Stimulated activated naive CD4-positive, alpha-beta T cell (primary cell): ENCODE data around the gene CLBA1.

Experiments used
- DNase-seq, 6 experiments: peaks; one replicate each; lab custom pipeline; 2025; lab: John Stamatoyannopoulos, UW

CLBA1 gene

DNA sequence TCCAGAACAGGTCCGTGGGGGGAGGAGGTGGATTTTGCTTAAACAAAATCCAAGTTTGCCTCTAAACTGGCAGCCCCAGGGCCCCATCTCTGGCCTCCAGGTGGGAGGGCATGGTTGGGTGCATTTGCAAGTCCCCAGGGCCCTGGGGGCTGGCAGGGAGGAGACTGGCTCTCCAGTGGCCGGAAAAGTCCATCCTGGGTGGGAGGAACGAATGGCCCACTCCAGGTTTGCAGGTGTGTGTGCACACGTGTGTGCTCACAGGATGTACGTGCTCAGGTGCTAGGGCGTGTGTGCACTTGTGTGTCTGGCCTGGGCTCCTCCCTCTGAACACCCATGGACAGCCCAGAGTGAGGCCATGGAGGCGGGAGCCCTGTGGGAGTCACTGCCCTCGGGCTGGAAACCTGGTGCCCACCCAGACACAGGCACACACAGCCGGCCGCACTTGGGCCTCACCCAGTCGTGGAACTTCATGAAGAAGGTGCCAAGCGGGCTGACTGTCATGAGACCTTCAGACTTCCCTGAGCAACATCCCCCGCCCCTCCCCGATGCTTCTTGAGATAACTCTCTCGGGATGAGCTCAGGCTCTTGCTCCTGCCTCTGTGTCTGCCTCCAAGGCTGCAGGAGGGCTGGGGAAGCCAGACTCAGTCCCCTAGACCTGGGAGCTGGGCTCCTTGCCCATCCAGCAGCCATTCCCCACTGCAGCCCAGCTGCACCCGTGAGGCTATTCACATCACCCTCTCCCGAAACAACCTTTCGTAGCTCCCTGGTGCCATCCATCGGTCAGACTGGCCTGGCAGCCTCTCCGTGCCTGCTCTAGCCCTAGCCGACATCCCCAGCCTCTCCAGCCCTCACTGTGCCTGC, 16.8 kb upstream of the CLBA1 start:
- DNase-seq, result no peak

DNA sequence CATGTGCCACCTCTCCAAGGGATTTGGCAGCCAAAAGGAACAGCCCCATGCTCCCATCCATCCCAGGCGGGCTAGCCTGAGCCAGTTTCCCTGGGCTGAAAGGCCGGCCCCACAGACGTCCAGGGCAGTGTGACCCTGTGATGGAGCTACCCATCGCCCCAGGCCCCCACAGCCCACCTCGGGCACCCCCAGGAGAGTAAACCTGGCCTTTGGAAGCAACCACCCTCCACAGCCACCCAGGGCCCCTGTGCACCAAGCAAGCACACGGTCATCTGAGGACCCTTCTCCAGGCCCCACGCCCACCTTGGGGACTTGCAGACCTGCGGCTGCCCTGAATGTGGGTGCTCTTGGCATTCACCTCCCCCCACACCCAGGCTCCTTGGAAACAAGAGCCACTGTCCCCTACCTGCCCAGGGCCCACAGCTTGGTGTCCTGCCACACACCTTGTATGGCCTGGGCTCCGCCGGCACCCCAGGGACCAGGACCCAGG, 15.8 kb upstream of the CLBA1 start:
- no peak for DNase-seq

DNA sequence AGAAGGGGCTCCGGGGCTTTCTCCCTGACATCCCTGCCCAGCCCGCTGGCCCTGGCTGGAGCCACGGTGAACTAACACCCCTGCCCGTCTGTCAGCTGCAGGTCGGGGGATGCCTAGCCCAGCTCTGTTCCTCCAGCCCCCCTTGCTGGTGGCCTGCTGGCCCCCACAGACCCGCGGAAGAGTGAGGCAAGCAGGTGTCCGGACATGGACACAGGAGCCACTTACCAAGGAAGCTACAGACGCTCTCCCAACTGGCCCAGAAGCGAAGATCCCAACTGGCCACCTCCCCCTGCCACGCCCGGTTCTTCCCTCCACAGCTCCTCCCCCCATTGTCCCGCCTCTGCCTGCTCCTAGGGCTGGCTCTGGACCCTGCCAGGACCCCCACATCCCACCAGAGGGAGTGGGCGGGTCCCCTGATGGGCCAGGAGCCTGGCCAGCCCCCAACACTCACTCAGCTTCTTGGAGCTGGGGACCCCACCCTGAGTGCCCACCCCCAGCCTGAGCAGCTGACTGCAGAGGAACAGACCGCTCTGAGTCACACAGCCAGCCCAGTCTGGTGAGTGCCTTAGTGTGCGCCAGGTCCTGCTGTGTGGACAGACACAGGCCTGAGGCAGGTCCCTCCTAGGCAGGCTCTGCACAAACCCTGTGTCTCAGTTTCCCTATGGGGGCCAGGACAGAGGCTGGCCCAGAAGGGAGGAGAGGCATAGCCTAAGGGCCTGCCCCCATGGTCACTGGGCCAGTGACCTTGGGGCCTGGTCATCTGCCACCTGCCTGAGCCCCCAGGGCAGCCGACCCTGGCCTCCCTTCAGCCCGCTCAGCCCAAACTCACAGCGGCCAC, 15.1 kb upstream of the CLBA1 start:
- DNase-seq, result no peak

DNA sequence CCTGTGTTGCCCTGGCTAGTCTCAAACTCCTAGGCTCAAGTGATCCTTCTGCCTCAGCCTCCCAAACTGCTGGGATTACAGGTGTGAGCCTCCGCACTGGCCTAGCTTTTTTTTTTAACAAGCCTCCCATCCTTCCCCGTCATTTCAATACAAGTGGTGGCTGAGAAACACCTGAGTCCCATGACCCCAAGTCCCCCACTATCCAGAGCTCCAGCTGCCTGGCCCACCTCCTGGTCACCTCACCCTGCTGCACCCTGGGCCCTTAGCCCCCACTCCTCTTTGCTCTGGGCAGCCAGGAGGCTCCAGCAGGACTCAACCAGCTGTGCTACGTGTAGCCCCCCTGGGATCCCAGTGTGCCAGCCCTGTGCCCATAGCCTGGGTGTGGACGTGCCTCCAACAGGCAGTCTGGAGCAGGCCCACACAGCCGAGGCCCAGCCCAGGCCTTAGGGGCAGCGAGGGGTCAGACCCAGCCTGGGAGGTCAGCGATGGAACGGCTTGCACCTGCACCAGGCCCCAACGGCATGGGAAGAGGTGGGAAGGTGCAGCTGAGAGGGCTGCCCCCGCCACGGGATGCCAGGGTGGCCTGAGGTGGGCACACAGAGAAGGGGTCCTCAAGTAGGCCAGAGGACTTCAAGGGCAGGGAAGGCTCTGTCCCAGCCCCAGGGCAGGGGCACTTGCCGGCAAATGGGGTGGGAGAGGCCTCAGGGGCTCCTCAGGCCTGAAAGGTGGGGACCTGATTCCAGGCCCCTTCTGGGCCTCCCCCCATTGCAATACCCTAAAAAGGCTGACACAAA, 13.9 kb upstream of the CLBA1 start:
- no peak for DNase-seq

DNA sequence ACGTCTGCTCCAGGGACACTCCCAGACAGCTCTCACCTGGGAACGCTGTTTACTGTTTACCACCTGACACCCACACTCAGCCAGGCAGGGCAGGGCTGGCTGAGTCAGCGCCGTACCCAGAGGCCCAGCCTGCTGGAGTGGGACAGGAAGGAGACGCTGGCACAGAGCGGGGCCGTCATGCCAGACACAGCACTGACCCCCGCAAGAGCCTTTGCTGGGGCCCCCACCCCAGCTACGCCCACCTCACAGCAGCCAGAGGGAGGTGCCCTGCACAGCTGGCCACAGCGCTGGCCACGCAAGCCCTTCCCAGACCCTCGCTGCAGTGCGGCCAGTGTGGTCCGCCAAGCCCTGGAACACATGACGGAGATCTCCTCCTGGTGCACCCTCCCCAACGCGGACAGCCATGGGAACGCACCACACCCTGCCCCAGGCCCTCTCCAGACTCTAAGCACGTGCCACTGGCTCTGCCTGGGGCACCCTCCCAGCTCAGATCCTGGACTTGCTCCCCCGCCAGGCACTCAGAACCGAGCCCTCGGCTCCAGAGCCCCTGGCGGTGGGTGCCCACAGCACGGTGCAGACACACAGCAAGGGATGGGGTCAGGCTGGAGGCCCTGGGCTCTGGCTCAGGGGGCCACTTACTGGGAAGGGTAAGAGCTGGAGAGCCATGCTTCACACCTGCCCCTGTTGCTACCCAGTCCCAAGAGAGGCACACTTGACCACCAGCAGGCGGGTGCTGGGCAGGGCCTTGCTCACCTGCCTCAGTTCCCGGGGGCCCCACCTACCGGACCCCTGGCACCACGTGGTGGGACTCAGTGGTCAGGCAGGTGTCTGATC, 13.1 kb upstream of the CLBA1 start:
- DNase-seq, result no peak

DNA sequence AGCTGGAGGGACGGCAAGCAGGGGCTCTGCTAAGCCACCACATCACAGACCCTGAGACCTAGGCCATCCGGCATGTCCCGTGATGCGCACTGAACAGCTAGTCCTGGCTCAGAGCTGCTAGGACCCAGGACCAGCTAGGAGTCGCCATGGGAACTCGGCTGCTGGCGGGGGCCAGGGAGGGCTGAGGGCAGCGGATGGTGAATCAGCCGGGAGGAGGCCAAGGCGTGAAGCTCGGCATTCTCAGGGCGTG, 12.5 kb upstream of the CLBA1 start:
- DNase-seq, result no peak

DNA sequence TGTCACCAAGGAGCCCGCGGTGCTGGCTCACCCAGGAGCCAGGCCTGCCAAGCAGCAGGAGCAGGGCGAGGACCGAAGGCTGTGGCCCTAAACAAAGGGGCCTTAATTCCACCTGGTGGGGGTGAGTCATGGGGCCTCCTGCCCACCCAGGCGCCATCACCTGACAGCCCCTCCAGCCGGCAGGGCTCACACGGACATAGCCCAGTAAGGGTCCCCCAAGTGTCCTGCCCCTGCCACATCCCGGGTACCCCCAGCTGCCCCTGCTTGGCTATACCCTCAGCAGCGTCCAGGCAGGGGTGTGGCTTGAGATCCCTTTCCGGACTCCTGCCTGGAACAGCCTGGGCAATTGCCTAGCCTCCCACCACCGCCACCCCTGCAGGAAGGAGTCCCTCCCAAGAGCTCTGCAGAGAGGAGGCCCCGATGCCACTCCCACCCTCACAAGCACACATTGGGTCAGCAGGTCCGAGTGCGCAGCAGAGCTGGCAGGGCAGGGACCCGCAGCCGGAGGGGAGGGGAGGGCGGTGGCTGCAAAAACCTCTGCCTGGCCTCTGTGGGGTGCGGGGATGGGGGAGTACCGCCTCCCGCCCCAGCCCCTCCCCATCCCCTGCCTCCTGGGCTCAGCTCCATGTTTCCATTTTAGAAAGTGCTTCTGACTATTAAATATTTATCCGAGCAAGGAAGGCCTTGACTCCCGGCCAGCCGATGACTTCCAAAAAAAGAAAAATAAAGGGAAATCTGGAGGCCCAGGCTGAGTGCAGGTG, 12.0 kb upstream of the CLBA1 start:
- no peak for DNase-seq

DNA sequence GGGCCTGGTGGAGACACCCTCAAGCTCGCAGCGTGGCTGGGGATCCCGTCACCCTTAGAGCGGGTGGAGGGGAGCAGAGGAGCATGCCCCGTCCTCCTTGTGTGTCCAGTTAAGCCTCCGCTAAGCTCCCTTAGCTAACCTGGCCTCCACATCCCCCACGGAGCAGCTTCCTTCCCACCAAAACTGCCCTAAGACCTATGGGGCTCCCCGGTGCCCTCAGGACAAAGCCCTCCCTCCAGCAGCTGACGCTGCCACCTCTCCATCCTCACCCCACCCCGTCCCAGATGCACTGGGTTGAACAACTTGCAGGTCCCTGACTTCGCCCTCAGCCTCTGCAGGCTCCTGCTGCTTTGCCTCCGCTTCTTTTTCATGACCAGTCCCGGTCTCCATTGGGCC, 11.4 kb upstream of the CLBA1 start:
- DNase-seq, result no peak

DNA sequence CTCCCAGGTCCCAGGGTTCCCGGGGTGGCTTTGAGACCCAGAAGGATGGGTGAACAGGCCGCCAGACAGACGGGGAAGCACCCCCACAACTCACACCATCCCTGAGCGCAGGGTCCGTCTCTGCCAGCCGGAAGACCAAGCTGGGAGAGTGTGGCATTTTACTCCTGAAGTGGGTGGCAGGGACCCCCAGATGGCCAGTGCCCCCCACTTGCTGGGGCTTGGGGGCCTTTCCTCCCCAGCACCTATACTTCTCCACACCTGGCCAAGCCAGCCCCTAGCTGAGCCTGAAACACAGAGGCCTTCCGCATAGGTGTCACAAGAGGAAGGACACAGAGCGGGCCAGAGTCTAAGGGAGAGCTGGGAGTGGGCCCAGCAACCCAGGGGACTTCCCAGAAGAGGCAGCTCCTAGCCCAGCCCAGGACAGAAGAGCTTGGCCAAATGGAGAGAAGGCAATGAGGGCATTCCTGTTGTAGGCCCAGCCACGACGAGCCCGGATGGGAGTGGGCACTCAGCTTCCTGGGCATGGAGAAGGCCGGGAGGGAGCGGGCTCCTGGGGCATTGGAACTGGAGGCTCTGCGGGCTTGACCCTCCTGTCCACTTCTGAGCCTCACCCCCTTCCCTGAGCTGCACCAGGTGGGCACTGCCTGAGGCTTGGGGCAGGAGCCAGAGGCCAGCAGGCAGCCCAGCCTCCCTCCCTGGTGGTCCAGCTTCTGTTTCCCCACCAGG, 10.8 kb upstream of the CLBA1 start:
- no peak for DNase-seq

DNA sequence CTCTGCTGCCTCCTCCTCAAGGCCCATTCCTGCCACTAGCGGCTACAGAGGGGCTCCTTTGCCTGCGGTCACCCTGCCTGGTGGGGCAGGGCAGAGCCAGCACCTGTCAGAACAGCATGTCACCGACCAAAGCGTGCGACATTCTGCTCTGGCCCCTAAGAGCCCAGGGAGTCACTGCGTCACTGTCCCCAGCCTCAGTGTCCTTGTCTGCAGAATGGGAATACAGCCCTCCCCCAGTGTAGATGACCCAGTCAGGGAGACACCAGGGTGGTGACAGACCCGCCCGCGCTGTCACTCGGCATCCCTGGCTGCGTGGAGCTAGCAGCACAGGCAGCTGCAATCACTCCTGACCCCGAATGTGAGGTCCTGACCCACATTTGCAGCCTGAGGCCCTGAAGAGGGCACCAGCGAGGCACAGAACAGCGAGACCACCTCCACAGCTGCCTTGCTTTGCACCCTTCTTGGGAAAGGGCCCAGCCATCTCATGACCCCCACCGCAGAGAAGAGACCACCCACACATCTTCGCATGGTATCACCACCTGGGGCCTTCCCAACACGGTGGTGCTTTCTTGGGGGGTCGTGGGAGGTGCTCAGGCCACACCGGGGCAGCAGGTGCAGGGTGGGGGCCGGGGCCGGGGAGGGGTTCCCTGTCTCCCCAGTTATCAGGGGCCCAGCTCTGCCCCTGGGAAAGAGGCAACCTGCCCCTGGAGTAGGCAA, 9.9 kb upstream of the CLBA1 start:
- no peak for DNase-seq

DNA sequence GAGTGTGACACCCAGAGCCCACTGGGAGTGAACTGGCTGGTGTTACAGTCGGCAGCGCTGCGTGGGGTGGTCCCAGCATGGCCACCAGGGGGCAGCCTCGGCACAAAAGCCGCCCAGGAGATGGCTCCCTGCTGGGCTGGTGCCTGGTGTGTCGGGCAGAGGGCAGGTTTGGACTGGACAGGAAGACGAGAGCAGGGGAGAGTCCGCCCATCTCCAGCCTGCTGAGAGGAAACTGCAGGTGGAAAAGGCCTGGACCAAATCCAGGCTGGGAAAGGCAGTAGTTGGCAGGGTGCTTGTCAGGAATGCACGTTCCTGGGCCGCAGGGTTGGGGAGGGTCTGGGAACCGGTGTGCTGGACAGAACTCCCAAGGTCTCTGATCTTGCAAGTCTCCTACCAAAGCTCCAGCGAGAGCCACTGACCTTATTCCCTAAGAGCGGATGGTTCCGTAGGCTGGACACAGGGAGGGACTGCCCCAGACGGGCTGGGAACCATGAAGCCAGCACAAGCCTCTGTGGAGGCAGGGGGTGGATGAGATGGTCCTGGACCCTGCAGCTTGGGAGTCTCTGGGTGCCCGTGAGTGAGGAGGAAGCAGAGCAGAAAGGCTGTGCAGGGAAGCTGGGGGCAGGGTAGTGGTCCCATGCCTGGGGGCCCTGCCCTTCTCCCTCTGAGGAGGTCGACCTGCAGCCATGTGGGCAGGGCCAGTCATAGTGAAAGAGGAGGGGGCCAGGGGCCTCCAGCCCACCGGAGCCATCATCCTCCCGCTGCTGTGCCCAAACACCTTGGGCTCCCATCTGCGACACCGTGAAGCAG, 9.2 kb upstream of the CLBA1 start:
- peak; percentile 61 to 87 (median 79) for DNase-seq

DNA sequence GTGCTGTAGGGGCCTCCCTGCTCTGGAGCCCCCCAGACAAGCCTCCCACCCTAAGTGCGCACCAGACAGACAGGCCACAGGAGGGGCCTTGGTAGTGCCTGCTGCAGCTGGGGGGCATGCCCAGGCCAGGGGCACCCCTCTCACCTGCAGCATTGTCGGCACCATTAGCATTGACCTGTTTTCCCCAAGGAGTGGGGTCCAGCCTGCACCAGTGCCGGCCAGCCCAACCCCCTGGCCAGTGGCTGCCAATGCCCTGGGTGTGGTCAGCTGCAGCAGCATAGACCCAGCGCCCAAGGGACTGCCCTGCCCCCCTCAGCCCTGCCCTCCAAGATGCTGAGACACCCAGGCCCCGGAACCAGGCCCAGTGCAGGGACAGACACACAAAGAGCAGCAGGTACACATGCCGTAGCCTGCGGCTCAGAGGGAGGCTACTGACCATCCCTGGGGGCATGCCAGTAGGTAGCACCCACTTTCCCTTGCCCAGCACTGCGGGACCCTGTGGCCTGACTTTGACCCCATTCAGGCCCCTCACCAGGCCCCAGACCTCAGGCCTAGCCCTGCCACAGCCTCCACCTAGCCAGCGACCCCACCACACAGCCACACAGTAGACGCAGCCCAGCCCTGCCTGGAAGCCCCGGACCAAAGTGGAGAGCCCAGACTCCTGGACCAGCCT, 8.4 kb upstream of the CLBA1 start:
- DNase-seq, result no peak

DNA sequence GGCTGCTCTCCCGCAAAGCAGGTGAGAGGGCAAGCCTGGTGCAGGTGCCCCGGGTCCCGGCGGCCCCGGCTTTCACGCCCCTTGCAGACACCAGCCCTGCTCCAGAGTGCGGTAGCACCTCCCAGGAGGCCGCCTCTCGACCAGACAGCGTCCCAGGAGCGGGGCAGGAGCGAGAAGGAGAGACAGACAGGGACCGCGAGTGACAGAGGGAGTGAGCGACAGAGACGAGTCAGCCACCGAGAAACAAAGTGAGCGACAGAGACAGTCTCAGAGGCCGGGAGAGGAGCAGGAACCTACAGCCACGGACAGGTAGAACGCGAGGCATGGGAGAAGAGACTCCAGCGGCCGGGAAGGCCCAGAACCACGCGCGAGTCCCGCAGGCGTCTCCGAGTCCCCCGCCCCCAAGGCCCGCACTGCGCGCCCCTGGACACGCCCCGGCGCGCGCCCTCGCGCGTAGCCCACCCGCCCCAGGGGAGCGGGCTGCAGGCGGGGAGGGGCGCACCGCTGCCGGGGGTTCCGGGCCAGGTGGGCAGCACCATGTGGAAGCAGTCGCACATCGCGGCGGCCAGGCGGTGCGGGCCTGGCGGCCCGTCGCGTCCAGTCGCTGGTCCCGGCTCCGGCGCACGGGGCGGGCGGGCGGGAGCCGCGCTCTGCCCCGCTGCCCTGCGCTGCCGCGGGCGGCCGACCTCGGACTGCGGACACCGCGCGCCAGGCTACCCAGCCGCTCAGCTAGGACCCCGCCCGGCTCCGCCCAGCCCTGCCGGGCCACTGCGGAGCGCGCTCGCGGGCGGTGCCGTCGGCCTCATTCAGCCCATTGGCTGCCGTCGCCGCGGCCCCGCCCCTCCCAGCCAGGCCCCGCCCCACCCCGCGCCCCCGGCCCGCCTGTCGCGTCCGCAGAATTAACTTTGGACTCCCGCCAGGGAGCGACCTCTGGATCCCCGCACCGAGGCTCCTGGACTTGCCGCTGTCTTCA, 7.6 kb upstream of the CLBA1 start, which contains the start of gene AHNAK2:
Gene AHNAK2 (minus strand): TSS at position 694 of the 973 bp plus-strand sequence. CDS start 137 bp downstream, at position 557.
- DNase-seq, result peak in 5 of 6 experiments; percentile 28 to 51 (median 40)

DNA sequence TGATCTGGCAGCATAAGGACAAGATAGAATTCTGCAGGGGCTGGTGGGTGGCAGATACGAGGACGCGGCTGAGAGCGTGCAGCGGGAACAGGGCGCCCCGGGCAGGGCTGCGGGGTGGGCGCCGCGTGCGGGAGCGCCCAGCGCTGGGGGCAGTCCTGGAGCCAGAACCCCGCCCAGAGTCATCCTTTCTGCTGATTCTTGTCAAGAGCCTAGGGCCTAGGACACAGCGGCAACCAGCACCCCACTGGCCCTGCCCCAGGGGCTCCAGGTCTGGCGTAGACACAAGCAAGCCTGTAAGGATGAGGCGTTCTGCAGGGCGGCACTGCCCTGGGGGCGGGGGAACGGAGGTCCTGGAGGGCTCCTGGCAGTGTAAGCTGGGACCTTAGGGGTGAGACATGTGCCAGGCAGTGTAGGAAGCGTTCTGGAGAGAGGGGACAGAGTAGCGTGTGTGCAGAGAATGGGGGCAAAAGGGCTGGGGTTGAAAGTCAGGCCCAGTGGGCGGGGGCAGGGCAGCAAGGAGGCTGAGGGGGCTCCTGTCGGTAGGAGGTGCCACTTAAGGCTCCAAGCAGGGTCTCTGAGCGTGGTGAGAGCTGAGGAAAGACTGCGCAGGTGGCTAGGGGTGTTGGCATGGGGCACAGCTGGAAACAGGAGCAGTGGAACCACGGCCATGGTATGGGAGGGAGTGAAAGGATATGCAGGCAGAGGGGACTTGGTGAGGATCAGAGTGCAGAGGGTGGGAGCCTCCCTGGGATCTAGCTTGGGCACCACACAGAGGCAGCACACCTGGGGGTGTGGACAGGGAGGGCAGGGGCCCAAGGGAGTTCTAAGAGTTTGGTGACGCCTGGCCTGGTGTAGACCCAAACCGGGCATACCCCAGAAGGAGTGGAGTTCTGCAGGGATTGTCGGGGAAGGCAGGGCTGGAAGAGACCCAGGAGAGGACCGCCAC, 6.6 kb upstream of the CLBA1 start:
- DNase-seq, result no peak
